Loucy (cell line): ENCODE results near the gene ZNF592.

ENCODE experiments used
- H2AFZ ChIP-seq: fragments of 200-600 bp; sonication (generic); 2 replicates; pipeline ENCODE4 v1.6.0; 2016; ENCODE audit warnings: antibody characterized with exemption, mild to moderate bottlenecking, low read length, moderate library complexity
- H3F3A ChIP-seq: fragments of 200-600 bp; 2 replicates; pipeline ENCODE4 v1.6.0; 2016; ENCODE audit warnings: antibody characterized with exemption, low read depth, mild to moderate bottlenecking
- H3K27me3 ChIP-seq: fragments of 200-600 bp; sonication (generic); 2 replicates; pipeline ENCODE4 v1.6.1; 2014; ENCODE audit warnings: low read length, mild to moderate bottlenecking; ENCODE audit not compliant: insufficient read depth, poor library complexity, severe bottlenecking
- H3K36me3 ChIP-seq: fragments of 200-600 bp; sonication (generic); 2 replicates; pipeline ENCODE4 v1.6.1; 2016; ENCODE audit warnings: low read length; ENCODE audit not compliant: insufficient read depth
- H3K4me1 ChIP-seq: fragments of 200-600 bp; sonication (generic); 2 replicates; pipeline ENCODE4 v1.5.1; 2014; ENCODE audit warnings: low read length, mild to moderate bottlenecking; ENCODE audit not compliant: insufficient read depth, poor library complexity, severe bottlenecking
- H3K4me2 ChIP-seq: fragments of 200-600 bp; sonication (generic); 2 replicates; pipeline ENCODE4 v1.6.0; 2014; ENCODE audit warnings: antibody characterized with exemption, low read length, low read depth, mild to moderate bottlenecking; ENCODE audit not compliant: poor library complexity, severe bottlenecking
- H3K4me3 ChIP-seq: fragments of 200-600 bp; sonication (generic); 2 replicates; pipeline ENCODE4 v1.5.1; 2014; ENCODE audit warnings: low read length, mild to moderate bottlenecking, mixed read lengths; ENCODE audit not compliant: poor library complexity, severe bottlenecking
- H3K79me2 ChIP-seq: fragments of 200-600 bp; sonication (generic); 2 replicates; pipeline ENCODE4 v1.6.1; 2014; ENCODE audit warnings: low read length; ENCODE audit not compliant: insufficient read depth
- H3K9ac ChIP-seq: fragments of 200-600 bp; sonication (generic); 2 replicates; pipeline ENCODE4 v1.6.0; 2014; ENCODE audit warnings: mild to moderate bottlenecking, low read depth, low read length, moderate library complexity; ENCODE audit not compliant: poor library complexity, severe bottlenecking
- H3K9me2 ChIP-seq: fragments of 200-600 bp; sonication (generic); replicated peaks from 2 replicates; pipeline ENCODE4 v1.6.1; 2016; ENCODE audit warnings: low read depth, low read length, mixed read lengths
- H3K9me3 ChIP-seq: fragments of 200-600 bp; sonication (generic); 2 replicates; pipeline ENCODE4 v1.6.1; 2014; ENCODE audit warnings: mild to moderate bottlenecking, antibody characterized with exemption, low read length, low read depth; ENCODE audit not compliant: insufficient read depth
- H4K20me1 ChIP-seq: fragments of 200-600 bp; sonication (generic); 2 replicates; pipeline ENCODE4 v1.6.0; 2014; ENCODE audit warnings: antibody characterized with exemption, low read length, mild to moderate bottlenecking; ENCODE audit not compliant: insufficient read depth, poor library complexity, severe bottlenecking
- CTCF ChIP-seq: fragments of 200-600 bp; sonication (generic); conservative IDR thresholded peaks from 2 replicates; pipeline ENCODE4 v1.5.1; 2014; ENCODE audit warnings: mild to moderate bottlenecking, antibody characterized with exemption, low read length
- EZH2phosphoT487 ChIP-seq: fragments of 200-600 bp; IDR thresholded peaks from 2 replicates; pipeline ENCODE4 v1.6.1; 2018; ENCODE audit warnings: antibody characterized with exemption, mild to moderate bottlenecking, moderate library complexity, borderline replicate concordance

Gene ZNF592

DNA sequence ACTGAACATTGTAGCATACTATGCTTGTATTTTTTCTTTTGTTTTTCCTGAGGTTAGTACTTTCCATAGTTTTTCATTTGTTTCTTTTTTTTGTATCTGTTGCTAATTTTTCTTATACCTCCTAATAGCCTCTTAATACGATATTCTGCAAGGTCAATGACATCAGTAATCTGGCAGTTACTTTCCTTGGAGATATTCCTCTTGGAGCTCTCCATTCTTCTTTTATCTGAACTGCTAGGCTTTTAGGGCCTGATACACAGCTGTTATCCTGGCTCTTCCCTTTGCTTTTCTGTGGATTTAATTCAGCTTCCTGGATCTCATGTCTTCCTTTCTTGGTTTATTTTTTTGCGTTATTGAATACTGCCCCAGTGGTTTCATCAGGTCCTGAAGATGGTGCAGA is 81.6 kb downstream of the ZNF592 start:
- no peaks in the 10 kb centered on the region for H3K36me3 ChIP-seq
- H2AFZ ChIP-seq, result no peak overlapping the region
- no peak overlapping the region for H3K4me3 ChIP-seq
- H3K9me2 ChIP-seq, result no peaks in the 10 kb centered on the region
- H3K9ac ChIP-seq, result no peak overlapping the region
- TF ChIP-seq CTCF (no peak), EZH2phosphoT487 (no peak)
- H3F3A ChIP-seq, result no peaks in the 10 kb centered on the region
- no peaks in the 10 kb centered on the region for H4K20me1 ChIP-seq
- H3K4me2 ChIP-seq, result no peak overlapping the region
- no peaks in the 10 kb centered on the region for H3K79me2 ChIP-seq
- no peaks in the 10 kb centered on the region for H3K9me3 ChIP-seq
- no peaks in the 10 kb centered on the region for H3K27me3 ChIP-seq
- no peaks in the 10 kb centered on the region for H3K4me1 ChIP-seq

DNA sequence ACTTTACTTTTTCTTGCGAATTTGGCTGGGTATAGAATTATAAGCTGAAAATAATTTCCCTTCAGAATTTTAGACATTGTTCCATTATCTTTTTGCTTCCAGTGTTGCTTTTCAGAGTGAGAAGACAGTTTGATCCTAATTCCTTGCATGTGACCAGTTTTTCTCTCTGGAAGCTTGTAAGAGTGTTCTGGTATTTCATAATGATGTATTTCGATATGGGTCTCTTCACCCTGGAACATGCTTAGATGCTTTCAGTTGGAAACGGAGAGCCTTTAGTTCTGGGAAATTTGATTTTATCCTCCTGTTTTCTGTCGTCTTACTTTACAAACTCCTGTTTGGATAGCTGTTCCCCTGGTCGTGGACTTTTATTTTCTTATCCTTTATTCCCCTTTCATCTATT is 82.6 kb downstream of the ZNF592 start:
- no peaks in the 10 kb centered on the region for H3K9me3 ChIP-seq
- no peaks in the 10 kb centered on the region for H3K4me1 ChIP-seq
- H3K9ac ChIP-seq, result no peak overlapping the region
- no peak overlapping the region for H3K4me3 ChIP-seq
- no peaks in the 10 kb centered on the region for H3K79me2 ChIP-seq
- H3K9me2 ChIP-seq, result no peaks in the 10 kb centered on the region
- H3K4me2 ChIP-seq, result no peak overlapping the region
- TF ChIP-seq CTCF (no peak), EZH2phosphoT487 (no peak)
- H4K20me1 ChIP-seq, result no peaks in the 10 kb centered on the region
- H3K27me3 ChIP-seq, result no peaks in the 10 kb centered on the region
- no peaks in the 10 kb centered on the region for H3F3A ChIP-seq
- no peak overlapping the region for H2AFZ ChIP-seq
- no peaks in the 10 kb centered on the region for H3K36me3 ChIP-seq

DNA sequence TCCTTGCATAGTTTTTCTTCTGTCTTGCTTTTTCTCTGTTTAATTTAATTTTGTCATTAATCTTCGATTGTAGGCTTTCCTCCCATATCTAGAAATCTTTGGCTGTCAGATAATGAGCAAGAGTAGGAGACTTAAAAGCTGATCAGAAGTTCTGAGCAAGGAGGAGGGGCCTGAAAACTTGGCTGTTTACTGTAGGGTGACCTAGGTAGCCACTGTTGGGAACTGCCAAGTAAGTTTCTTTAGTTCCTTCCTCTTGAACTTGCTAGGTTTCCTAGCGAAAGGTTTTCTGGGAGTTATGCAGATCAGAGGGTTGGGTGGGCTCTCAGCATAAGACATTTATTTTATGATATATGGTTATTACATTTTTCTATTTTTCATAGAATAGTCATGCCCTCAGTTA is 83.2 kb downstream of the ZNF592 start:
- Histone ChIP-seq H3K9ac (no peak overlapping the region), H3K9me2 (no peaks in the 10 kb centered on the region), H3K79me2 (no peaks in the 10 kb centered on the region), H3K9me3 (no peaks in the 10 kb centered on the region), H3K4me2 (no peak overlapping the region), H3K4me3 (no peak overlapping the region), H3K36me3 (no peaks in the 10 kb centered on the region), H3K4me1 (no peaks in the 10 kb centered on the region), H2AFZ (no peak overlapping the region), H4K20me1 (no peaks in the 10 kb centered on the region), H3K27me3 (no peaks in the 10 kb centered on the region), H3F3A (no peaks in the 10 kb centered on the region)
- TF ChIP-seq CTCF, result no peak
- TF ChIP-seq EZH2phosphoT487, result no peak
